HG03060 (cell line): ENCODE results near the gene ANKRD6.
"Not testable (repeated sequence)": the region's sequence is repeated elsewhere in the genome, so short reads cannot be mapped to it uniquely, and the experiment has no call there.

Experiments used
- ATAC-seq: cut with Tn5 transposase; IDR thresholded peaks from one replicate; pipeline ENCODE4 v1.9.1; 2021; ENCODE audit warnings: low read depth, moderate number of reproducible peaks; ENCODE audit not compliant: unreplicated experiment

ANKRD6 gene

DNA sequence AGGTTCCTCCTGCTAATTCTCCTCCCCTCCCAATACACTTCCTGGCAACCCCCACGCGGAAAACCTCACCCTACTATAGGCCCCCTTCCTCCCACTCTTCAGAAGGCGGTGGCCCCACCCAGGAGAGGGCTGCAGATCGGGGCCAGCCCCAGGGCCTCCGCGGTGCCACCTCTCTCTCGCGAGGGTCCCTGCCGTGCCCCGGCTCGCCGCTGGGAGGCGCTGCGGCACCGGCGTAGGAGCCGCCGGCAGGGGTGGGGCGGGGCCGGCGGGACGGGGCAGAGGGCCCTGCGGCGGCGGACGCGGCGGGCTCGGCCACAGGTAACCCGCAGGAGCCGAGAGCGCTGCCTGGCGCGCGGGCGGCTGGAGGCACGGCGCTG lies at the start of gene ANKRD6:
TSS of gene ANKRD6 (plus strand) at position 278 of the 377 bp plus-strand sequence. CDS start 133,825 bp downstream, outside the sequence.
- peak; percentile 38 for ATAC-seq

DNA sequence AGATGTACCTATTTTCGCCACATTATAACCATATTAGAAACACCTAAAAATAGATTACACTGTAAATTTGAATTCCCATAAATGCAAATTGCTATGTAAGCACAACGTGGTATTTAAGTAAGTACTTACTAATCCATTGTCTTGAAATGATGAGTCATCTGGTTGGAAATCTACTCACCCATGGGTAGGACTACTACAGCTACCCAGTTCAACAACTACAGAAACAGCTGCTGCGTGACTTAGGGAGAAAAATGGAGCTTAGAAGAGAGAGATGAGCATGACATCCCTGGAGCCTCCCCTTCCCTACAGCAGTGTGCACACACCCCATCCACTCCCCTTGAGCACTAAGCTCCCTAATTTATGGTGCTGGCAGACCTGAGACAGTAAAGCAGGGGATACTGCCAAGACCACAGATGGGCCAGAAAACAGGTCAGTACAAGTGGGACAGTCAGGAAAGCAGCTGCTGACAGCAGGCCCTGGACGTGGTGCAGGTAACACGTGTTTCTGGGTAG lies 47.7 kb upstream of the ANKRD6 start:
- peak; percentile 40 for ATAC-seq

DNA sequence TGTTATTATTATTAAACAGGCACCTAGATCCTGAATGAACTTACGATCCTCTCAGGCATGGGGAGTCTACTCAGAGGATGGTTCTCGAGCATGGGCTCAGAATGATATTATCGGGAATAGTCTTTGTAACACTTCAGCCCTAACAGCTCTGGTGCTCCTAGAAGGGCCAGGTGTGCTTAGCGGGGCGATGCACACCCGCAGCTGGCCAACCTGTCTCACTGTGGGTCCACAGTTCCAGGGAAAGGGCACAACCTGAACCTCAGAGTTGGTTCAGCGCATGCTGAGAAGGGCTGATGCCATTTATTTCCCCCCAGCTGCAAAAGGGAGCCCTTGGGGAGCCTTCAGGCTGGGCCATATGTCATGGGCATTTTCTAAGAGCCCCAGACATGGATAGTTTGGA lies 47.1 kb upstream of the ANKRD6 start:
- ATAC-seq, result no peak

DNA sequence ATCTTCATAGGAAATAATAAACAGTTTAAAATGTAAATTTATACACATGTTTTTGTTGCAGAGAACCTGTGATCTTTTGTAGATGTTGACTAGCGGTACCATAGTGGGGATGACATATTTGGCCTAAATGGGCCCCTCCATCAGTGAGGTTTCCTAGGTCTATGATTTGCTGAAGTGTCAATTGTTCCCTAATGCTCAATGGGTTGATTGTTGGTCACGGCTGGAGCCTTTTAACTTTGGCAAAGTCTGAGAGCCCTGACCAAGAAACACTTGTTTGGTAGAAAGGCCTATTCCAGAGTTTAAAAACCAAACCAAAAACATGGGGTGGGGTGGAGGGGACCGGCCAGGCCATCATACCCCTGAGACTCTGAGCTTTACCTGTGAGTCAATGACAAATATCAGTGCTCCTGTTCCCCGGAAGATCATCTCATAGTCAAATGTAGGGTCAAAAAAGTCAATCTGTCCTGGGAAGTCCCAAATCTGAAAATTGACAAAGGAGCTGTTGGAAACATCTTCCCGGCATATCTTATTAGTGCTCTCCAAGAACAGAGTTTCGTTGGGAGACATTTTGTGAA lies 45.9 kb upstream of the ANKRD6 start:
- ATAC-seq, result peak; percentile 13

DNA sequence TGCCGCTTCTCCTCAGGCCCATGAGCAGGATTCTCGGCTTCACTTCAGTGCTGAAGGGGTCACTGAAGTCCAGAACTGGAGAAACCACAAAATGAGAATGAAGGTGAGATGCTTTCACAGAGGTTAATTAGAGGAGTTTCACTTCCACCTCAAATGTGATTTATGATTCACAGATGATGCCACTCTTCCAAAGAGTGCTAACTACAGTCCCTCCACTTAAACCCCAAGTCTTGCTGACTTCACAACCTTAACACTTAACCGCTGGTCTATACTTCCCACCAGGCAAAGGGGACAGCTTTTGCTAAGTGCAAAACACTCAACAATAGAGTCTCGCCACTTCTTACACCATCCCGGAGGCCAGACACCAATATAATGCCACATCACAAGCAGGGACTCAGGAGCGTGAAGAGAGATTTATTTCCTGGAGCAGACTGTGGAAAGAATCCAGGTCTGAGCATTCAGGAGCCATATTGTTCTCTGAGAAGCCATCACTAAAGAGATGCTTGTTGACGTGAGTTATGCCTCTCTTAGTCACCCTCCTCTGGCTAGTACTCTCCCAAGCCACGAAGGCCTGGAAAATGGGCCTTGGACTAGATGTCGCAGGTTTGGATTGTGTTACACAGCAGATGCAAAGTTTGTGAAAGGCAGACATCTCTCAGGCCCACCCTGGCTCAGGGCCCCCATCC lies 45.3 kb upstream of the ANKRD6 start:
- peak; percentile 93 for ATAC-seq

DNA sequence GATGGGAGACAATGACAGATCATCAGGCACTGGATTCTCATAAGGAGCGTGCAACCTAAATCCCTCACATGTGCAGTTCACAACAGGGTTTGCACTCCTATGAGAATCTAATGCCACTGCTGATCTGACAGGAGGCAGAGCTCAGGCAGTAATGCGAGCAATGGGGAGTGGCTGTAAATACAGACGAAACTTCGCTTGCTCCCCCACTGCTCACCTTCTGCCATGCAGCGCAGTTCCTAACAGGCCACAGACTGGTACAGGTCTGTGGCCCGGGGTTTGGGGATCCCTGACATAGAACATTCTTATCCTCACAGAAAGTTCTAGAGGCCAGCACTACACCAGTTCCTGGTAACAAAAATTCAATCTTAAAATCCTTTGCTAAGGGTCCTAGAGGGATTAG lies 44.1 kb upstream of the ANKRD6 start:
- no peak for ATAC-seq

DNA sequence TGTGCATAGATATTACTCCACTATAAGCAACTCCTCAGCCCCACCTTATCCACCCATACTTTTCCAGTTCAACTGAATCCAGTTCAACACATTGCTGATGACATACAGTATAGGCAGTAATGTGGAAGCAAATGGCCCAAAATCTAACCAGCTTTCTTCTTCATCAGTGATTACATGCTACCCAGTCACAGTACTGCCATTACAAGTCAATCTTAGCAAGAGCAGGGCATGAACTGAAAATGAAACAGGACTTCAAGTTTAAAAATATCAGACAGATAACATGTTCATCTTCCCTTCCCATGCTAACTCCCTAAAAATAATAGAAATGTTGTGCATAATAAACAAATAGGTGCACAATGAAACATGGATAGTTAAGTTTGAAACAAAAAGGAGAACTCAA lies 40.1 kb upstream of the ANKRD6 start:
- ATAC-seq, result no peak

DNA sequence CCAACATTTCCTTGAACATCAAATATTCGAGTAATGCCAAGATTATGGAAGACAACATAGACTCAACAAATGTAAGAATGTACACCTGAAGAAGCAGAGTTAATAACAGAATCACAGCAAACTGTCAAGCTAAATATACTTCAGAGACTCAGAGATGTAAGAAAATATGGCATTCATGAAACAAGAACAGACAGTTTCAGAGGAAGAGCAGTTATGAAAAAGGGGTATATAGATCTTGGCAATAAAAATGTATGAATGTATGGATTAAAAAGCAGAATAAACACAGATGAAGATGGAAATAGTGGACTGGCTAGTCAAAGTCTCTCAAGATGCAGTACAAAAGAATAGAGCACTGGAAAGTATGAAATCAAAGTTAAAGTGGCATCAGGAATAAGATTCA lies 39.3 kb upstream of the ANKRD6 start:
- ATAC-seq, result no peak

DNA sequence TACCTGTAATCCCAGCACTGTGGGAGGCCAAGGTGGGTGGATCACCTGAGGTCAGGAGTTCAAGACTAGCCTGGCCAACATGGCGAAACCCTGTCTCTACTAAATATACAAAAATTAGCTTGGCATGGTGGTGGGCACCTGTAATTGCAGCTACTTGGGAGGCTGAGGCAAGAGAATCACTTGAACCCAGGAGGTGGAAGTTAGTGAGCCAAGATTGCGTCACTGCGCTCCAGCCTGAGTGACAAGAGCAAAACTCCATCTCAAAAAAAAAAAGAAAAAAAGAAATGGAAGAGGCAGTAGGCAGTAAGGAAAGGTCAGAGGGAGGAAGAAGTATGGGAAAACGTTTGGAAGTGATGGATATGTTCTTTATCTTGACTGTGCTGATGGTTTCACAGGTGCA lies 35.1 kb upstream of the ANKRD6 start:
- ATAC-seq, result not testable (repeated sequence)

DNA sequence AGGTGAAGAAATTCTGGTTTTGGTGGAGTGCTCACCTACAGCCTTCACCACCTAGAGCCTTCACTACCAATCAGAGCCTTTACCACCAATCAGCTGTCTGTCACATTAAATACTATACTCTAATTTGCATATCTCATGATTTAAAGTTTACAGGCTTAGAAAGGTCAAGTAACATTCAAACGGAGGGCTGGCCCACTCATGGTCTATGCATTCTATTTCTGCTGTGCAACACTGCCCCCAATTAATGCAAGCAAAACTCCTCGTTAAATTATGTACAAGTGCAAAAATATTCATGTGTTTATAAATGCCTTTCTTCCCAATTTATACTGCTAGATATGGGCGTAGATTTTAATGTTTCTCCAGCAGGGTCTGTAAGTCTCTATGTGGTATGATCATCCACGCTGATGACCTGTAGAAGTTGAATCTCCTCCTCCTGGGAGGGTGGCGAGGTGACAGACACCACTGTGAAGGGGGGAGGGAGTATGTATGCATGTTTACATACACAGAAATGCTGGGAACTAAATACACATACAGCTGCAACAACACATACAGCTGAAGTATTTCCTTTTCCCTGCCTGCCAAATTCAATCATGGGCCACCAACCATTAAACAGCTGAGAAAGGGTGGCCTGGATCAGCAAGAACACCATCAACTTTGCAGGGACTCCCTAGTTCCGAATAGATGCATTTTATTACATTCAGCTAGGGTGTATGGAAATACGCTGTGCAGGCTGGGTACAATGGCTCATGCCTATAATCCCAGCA lies 34.0 kb upstream of the ANKRD6 start:
- ATAC-seq, result no peak

DNA sequence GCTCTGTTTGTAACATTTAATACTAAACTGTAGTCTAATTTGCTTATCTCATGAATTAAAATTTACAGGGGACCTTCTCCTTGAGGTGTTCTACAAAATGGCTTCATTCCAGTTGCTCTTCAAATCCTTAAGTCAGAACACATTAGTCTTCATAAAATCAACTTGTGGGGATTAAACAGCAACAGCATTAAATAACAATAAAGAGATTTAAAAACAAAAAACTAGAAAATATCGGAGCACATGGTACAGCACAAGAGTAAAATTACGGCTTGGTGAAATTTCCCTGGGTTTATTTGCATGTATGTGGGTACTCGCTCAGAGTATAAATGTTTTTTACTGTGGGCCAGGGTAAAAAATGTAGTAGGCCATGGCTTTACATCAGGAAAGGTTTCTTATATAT lies 32.9 kb upstream of the ANKRD6 start:
- ATAC-seq, result no peak

DNA sequence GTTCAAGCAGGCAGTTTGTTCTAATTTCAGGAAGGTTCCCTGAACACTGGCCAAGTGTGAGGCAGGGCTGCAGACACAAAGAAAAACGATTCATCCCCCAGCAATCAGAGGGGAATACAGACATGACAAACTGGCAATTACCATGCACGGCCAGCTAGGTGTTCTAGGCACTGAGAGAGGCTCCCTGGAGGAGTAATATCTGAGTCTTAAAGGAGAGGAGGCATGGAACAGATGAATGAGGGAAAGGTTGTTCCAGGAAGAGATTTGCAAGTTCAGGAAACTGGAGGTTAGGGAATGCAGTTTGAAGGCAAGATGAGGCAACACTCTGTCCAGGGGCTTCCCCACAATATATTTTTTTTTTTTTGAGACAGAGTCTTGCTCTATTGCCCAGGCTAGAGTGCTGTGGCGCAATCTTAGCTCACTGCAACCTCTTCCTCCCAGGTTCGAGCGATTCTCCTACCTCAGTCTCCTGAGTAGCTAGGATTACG lies 32.0 kb upstream of the ANKRD6 start:
- ATAC-seq, result no peak

DNA sequence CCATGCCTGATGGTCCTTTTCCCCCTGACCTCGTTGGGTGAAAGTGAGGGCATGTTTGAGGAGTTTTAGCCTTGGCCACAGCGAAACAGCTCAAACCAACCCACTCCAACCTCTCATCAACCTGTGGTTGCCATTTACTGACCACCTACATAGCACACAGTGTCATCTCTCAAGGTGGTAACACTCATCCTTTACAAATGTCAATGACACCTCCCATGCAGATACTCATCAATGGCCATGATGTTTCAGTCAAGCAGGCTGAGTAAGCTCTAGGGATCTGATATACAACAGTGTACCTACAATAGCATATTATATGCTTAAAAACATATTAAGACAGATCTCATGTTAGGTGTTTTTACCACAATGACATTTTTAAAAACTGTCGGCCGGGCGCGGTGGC lies 30.2 kb upstream of the ANKRD6 start:
- ATAC-seq, result no peak

DNA sequence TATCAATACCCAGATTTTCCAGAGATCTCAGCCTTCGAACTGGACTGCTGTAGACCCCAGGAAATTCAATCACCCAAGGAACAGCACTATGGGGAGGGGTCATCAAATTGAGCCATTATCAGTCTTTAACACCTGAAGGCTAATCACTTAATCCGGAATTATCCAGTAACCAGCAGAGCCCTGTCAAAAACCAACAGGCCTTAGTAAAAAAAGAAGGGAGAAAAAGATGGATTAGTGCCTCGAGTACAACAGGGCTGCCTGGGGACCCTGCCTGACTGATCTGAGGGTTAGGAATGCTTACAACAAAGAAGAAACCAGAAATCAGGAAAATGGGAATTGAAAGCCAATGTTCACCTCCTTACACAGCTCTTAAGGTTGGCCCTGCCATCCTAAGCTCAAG lies 28.4 kb upstream of the ANKRD6 start:
- no peak for ATAC-seq

DNA sequence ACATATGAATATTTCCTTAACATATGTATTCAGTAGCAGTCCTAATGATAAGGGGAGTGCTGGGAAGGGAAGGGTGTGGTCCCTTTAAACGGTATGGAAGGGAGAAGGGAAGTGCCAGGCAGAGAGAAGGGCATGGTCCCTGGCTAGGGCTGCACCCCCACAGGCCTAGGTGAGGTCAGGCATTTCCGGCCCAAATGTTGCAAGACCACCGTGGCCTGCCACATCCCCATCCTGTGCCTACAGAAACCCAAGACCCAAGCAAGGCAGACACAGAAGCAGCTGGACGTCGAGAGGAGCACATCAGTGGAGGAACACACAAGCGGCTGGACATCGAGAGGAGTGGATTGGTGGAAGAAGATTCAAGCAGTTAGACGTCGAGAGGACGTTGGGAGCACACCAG lies 26.8 kb upstream of the ANKRD6 start:
- ATAC-seq, result no peak

DNA sequence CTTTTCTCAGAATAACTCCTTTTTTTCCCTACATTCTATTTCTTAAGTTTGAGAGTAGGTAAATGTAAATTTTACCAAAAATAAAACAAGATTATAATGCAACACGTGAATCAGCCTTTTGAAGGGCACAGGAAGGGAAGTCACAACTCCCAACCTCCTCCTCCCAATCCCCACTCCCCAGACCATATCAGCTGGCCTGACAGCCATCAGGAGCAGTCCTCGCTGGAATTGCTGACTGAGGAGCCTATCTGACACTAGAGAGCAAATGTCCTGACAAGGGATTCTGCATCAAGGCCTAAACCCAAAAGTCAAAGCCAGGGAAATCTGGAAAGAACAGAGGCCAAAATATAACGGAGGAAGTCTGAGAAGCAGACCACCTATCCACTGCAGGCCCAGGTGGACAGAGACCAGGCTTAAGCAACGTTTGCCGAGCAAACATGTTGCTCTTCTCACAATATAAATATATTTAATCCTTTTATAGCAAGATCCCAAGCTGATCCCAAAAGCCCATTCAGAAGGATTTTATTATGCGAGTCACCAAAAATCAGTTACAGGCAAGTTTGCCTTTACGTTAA lies 23.4 kb upstream of the ANKRD6 start:
- no peak for ATAC-seq

DNA sequence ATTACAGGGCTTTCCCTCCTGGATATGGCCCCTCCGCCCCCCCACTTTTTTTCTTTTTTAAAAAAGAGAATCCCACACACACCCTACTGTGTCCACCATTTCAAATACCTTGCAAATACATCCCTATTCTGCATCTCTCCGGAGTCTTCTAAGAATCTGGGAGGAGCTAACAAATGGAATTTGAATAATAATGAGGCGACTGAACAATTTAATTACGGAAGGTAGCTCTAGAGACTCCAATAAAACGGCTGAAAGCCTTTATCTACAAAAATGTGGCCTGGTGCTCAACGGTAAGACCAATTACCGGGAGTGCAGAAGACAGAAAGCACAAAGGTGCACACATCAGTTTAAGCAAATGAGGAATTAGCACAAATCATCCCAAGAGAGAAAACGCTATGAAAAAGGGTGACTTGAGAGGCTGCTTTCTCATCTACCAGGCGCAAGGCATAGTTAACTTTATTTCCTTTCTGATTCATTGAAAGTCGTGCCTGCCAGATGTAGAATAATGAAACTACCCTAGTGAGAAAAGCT lies 22.7 kb upstream of the ANKRD6 start:
- no peak for ATAC-seq

DNA sequence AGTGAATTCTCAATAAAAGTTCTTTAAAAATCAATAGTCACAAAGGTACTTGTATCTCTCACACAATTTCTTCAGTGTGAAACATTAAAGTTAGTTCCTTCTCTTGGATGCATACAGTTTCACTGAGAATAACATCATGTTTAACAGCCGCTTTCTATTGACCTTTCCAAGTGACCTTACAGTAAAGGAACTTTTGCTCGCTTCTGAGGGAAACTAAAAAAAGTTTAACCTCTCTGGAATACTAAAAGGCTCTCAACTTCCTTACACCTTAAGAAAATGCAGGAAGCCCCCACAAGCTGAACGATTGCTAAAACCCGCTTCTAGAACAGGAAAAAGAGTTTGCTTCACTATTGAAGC lies 22.2 kb upstream of the ANKRD6 start:
- ATAC-seq, result no peak

DNA sequence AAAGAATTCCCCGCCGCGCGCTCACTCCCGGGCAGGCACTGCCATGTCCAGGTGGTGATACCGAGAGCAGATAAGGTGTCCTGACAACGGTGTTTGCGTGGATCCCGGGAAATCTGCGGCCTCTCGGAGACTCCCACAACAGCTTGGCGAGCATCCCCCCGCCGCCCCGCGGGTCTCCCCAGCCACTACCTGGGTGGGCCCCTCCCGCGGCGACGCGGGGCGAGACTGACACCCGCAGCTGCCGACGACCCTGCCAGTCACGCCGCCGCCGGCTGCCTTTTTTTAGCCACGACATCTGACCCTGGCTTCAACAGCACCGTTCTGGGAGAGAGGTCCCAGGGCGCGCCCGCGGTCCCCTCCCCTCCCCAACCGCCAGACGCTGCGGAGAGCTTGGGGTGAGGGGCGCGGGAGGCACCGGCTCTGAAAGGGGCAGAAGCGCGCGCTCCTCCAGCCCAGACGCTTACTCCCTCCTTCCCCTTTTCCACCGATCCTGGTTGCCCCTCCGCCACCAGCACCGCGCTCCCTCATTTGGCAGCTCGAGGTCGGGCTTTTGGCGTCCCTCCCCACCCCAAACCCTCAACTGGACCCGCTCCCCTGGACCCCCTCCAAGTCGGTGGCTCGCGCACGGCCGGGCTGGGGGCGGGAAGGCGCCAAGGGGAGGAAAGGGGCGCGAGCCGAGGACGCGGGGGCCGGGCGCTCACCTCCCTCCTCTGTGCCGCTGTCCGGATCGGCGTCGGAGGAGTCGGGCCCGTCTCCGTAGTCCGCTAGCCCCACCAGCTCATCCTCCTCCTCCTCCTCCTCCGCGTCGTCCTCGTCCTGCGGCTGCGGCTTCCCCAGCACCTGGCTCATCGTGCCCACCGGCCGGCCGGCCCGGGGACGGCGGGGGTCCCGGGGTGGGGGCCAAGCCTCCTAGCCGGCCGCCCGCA lies 21.5 kb upstream of the ANKRD6 start:
- no peak for ATAC-seq
